AG04450 (cell line): Measurements from ENCODE around the gene EID2. TPM values are rescaled to one million over a fixed set of nuclear protein-coding genes. Genes with fewer than 3 reads are reported as not detected.

Experiments used
- CTCF ChIA-PET: fragments of 300-600, 350-600 bp; formaldehyde crosslinking; extraction: SDS; loops from one replicate; lab custom pipeline; 2022; ENCODE audit warnings: antibody characterized with exemption, inconsistent platforms; lab: Charles Lee
- POLR2A ChIA-PET: fragments of 350-600 bp; formaldehyde crosslinking; extraction: SDS; loops from one replicate; lab custom pipeline; 2021; ENCODE audit warnings: antibody characterized with exemption, inconsistent platforms; lab: Yijun Ruan, JAX
- DNase-seq: peaks from one replicate; pipeline ENCODE4 v3.0.0-alpha.2; 2011; ENCODE audit warnings: low read depth, low spot score
- H3K27ac ChIP-seq: one replicate; pipeline ENCODE4 v1.5.1; 2012; ENCODE audit warnings: low read depth, low read length, control low read depth
- H3K27me3 ChIP-seq: one replicate; pipeline ENCODE4 v1.6.0; 2012; ENCODE audit warnings: low read length; ENCODE audit not compliant: control insufficient read depth, insufficient read depth
- H3K4me3 ChIP-seq: 2 replicates; pipeline ENCODE4 v1.5.1; 2011; ENCODE audit warnings: mild to moderate bottlenecking, low read depth, low read length, control low read depth
- H3K9me3 ChIP-seq: 2 replicates; pipeline ENCODE4 v1.5.1; 2012; ENCODE audit warnings: low read length; ENCODE audit not compliant: control insufficient read depth, insufficient read depth
- CTCF ChIP-seq: IDR thresholded peaks from 2 replicates; pipeline ENCODE4 v1.5.1; 2011; ENCODE audit warnings: low read depth, low read length, control low read depth, inconsistent platforms
- polyA plus RNA-seq: library from polyadenylated mRNA; depleted of rRNA; stranded (reverse); fragments of >200 nt; gene quantifications from 2 replicates; pipeline ENCODE4 v1.2.3, GENCODE V29; 2011

Gene EID2
- polyA plus RNA-seq, 1 experiment, result 11.5 TPM

GRCh38 chr19:39542206-39542605, 2.2 kb upstream of the EID2 start:
- Histone ChIP-seq H3K27me3 (peaks cover 10% of the 10 kb centered on the region), H3K4me3 (no peak overlapping the region), H3K9me3 (no peaks in the 10 kb centered on the region), H3K27ac (no peak overlapping the region)
- no peak for TF ChIP-seq CTCF
- POLR2A ChIA-PET, result no interaction called here
- CTCF ChIA-PET, result interaction anchor here (1.5 to 2.1 kb wide), 2 partner anchors 10 to 102 kb away, joined by 5 to 6 read pairs; partner anchors contain the start of gene EID2B
- no peak for DNase-seq

- Histone ChIP-seq H3K4me3 (peak overlapping the region; percentile 34), H3K27me3 (peaks cover 8% of the 10 kb centered on the region), H3K9me3 (no peaks in the 10 kb centered on the region), H3K27ac (no peak overlapping the region)
- POLR2A ChIA-PET, result interaction anchor here (0.6 to 1.1 kb wide), 2 partner anchors 86 to 104 kb away, joined by 3 to 5 read pairs; partner anchors contain the start of gene RPS16
- TF ChIP-seq CTCF, result no peak
- CTCF ChIA-PET, result interaction anchor here (0.6 to 1.9 kb wide), 7 partner anchors 10 to 226 kb away, joined by 3 to 10 read pairs (median 4); partner anchors contain the start of gene DLL3
- DNase-seq, result no peak
Observed at GRCh38 chr19:39540333-39540673, 342 bp upstream of the EID2 start.

DNA sequence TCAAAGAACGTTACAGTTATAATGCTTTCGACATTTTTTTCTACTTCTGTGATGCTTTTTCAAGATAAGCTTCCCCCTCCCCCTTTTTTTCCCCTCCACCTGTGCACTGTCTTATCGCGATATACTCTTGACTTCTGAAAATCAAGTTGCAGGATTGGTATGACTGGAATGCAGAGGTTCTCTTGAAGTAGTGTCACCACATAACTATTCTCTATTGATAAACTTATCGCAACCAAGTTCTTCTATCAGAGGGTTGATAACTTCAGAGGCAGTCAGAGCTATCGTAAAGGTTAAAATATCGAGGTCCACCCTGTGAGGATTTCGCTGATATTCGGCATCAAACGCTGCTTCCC, 820 bp downstream of the EID2 start:
- no peak for TF ChIP-seq CTCF
- CTCF ChIA-PET, result interaction anchor here (0.9 to 1.7 kb wide), 4 partner anchors 36 to 141 kb away, joined by 3 to 10 read pairs (median 3); partner anchors contain the start of gene DLL3
- Histone ChIP-seq H3K27me3 (peaks cover 8% of the 10 kb centered on the region), H3K27ac (peak overlapping the region; percentile 77), H3K4me3 (peak overlapping the region; percentile 93), H3K9me3 (no peaks in the 10 kb centered on the region)
- DNase-seq, result no peak
- POLR2A ChIA-PET, result interaction anchor here (1.0 kb wide), 2 partner anchors 94 to 98 kb away, joined by 3 read pairs; partner anchors contain the start of gene SUPT5H

DNA sequence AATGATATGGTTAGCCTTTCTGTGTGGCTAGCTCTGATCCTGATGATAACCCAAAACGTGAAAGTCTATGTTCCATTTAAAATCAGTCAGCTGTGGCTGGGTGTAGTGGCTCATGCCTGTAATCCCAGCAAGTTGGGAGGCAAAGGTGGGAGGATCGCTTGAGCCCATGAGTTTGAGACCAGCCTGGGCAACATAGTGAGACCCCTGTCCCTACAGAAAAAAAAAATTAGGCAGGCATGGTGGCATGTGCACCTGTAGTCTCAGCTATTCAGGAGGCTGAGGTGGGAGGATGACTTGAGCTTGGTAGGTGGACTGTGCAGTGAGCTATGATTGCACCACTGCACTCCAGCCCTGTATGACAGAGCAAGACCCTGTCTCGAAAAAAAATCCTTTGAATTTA, 6.2 kb downstream of the EID2 start:
- DNase-seq, result no peak
- no peak overlapping the region for H3K4me3 ChIP-seq
- TF ChIP-seq CTCF, result no peak
- no peaks in the 10 kb centered on the region; the same call in 1 of the 2 replicates for H3K9me3 ChIP-seq
- ChIA-PET CTCF (interaction anchor here (0.5 to 3.7 kb wide), 7 partner anchors 10 to 725 kb away, joined by 3 to 32 read pairs (median 3); partner anchors contain the start of gene RPS16), POLR2A (interaction anchor here (0.8 kb wide), 1 partner anchor 88 kb away, joined by 3 read pairs; the partner anchor contains the start of gene SUPT5H)
- H3K27ac ChIP-seq, result no peak overlapping the region
- H3K27me3 ChIP-seq, result no peaks in the 10 kb centered on the region

- no peak for TF ChIP-seq CTCF
- no peak for DNase-seq
- no peak overlapping the region for H3K27ac ChIP-seq
- POLR2A ChIA-PET, result interaction anchor here (1.2 to 1.5 kb wide), 2 partner anchors 53 to 97 kb away, joined by 5 to 10 read pairs; partner anchors contain the start of genes RPS16 and TIMM50
- no peaks in the 10 kb centered on the region; the same call in 1 of the 2 replicates for H3K9me3 ChIP-seq
- CTCF ChIA-PET, result interaction anchor here (0.5 to 3.7 kb wide), 19 partner anchors 9 to 724 kb away, joined by 3 to 32 read pairs (median 5); partner anchors contain the start of genes RPS16, SAMD4B and TIMM50
- no peaks in the 10 kb centered on the region for H3K27me3 ChIP-seq
- no peak overlapping the region for H3K4me3 ChIP-seq
Observed at GRCh38 chr19:39533003-39533512, 6.9 kb downstream of the EID2 start.
